HG03108 (cell line): ENCODE measurements around the gene BUD13.

Source experiments
- ATAC-seq: cut with Tn5 transposase; IDR thresholded peaks from one replicate; pipeline ENCODE4 v1.9.1; 2021; ENCODE audit warnings: moderate library complexity; ENCODE audit not compliant: unreplicated experiment

BUD13 gene

DNA sequence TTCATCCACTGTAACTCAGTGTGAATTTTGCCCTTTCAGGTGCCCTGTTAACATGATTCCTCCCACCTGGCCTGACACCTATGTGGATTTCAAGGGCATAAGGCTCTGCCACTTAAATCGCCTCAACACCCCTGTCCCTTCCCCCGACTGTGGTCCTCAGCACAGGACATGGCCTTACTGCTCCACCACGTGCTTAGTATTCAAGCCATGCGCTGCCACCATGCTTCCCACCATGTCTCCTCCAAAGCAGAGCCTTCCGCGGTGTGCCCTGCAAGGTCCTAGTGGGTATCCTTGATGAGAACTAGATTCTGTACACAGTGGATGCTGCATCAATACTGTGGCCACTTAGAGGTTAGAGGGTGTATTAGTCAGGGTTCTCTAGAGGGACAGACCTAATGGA, 51.9 kb downstream of the BUD13 start:
- no peak for ATAC-seq

DNA sequence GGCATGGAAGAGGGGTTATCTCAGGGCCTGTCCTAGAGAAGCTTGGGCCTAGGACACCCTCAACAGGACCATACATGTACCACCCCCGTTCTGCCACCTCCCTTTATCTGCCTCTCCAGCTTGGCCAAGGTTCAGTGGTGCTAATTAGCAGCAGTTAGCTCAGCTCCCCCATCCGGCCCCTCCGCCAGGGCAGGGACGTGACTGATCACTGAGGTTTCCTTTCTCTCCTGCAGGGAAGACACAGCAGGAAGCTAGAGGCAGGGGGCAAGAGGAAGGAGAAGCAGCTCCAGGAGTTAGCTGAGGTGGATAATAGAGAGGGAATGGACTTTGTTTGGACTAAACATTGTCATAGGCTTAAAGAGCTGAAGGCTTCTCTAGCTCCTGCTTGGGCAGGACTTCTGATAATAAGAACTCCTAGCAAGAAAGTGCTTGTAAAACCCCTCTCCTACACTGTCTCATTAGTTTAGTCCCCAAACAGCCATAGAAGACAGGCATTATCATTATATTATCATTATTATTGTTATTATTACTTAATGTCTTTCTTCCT, 53.8 kb downstream of the BUD13 start:
- no peak for ATAC-seq

GRCh38 chr11:116716621-116717020, 56.2 kb downstream of the BUD13 start:
- no peak for ATAC-seq

DNA sequence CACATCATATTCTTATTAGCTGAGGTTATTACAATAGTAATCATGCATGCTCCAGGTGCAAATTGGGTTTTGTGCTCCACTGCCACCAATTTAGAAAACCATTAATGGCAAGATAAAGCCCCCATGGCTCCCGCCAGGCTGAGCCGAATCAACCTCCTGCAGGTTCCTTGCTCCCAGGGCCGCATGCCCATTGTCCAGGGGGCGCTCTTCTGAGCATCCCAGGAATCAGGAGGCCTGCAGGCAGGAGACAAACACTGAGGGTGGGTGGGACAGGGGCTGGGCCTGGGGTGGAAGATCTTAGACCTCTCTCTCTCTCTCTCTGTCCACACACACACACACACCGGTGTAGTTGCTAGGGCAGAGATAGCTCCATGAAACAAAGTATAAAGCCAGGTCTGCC, 57.4 kb downstream of the BUD13 start:
- ATAC-seq, result no peak

DNA sequence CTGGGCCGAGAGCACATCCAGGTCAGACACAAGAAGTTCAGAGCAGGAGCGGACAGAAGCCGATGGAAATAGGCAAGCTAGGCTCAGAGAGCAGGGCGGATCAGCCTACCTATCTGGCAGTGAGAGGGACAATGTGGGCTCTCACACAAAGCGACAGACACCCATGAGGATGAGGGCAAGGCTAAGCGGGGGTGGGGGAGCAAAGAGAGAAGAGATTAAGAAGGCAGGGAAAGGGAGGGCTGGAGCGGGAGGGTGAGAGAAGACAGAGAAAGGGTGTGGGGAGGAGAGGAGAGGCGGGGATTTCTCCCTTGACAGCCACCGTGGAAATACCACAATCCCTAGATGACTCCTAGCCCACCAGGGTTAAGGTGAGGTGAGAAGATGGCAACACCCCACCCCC, 57.9 kb downstream of the BUD13 start:
- no peak for ATAC-seq

DNA sequence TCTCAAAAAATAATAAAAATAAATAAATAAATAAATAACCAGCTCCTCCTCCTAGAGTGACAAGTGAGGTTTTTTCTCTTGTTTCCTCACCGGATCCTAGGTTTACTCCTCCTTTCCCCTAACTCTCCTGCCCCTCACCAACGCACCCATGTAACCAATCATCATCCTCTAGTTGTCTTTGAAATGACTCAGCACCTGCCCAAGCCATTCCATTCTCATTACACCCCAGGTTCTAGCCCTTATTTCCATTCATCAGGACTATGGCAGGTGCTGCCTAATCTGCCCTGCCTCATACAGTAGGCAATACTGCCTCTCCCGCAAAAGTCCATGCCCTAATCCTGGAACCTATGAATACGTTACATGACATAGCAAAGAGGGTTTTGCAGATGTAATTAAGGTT, 60.4 kb downstream of the BUD13 start:
- no peak for ATAC-seq

DNA sequence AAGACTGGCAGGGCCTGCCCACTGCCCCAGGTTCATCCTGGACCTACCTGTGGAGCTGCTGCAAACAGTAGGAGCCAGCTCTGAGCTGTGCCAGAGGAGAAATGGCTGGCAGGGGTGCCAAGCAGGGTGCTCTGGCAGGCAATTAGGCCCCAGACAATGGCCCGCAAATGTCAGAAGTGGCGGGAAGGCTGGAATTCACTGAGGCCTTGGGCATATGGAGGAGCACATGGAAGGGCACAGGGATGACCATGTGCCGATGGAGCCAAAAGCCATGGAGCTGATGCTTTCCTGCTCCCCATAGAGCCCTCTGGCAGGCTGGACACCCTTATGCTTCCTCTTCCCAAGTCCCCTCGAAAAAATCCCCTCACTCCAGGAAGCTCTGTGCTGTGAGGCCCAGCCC, 62.0 kb downstream of the BUD13 start:
- ATAC-seq, result no peak

- no peak for ATAC-seq
Measured at GRCh38 chr11:116710001-116710674, 62.6 kb downstream of the BUD13 start.

DNA sequence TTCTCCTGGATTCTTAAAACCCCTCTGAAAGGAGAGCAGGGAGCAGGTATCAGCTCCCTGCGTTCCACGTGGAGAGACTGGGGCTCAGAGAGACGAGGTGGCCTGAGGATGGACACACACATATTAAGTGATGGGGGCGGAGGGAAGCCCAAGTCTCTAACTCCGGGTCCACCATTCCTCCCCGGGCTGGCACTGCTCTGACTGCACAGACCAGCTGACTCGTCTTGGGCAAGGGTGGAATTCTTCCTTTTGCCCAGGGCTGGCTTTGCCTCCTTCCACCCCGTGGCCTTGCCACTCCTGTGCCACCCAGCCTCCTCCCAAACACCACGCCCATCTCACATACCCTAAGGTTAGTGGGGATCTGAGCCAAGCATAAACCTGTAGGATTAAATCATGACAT, 65.0 kb downstream of the BUD13 start:
- ATAC-seq, result no peak

DNA sequence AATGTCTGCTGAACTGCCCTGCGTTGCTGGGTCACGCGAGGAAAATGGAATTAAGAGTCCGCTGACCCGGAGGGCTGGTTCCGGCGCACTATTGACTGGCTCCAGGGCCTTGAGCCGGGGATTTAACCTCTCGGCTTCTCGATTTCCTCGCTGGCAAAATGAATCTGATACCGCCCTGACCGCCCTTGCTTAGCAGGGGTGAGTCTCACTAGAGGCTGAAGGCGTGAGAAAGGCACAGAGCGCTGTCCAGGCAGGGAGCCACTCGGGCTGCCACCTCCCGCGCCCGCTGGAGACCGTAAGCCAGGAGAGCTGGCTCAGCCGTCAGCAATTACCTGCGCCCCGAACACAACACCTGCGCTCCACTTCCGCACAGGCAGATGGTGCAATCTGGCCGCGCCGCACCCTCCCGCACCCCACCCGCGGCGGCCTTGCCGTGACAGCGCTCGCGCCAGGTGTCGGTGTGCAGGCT, 65.6 kb downstream of the BUD13 start:
- ATAC-seq, result no peak

DNA sequence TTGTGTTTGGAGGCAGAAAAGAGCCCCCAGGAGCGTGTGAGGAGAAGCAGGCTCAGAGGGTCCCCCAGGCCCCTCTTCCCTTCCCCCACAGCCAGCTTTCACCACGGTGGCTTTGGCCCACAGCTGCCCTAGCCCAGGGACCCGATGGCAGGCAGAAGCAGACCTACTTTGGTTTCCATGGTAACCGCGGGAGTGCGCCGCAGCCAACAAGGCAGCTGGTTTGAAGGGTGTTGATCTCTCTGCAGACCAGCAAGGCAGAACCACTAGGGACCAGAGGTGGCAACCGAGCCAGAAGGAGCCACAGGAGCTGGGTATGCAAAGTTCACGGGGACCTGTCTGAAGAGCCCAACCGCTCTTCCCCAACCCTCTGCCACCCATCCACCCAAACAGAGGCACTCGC, 69.4 kb downstream of the BUD13 start:
- no peak for ATAC-seq

GRCh38 chr11:116702772-116703385, 69.9 kb downstream of the BUD13 start:
- ATAC-seq, result no peak

GRCh38 chr11:116701876-116702275, 70.9 kb downstream of the BUD13 start:
- no peak for ATAC-seq

GRCh38 chr11:116701297-116701801, 71.4 kb downstream of the BUD13 start:
- ATAC-seq, result no peak

- ATAC-seq, result no peak
Measured at GRCh38 chr11:116700586-116701220, 72.1 kb downstream of the BUD13 start.
